H9 (cell line): ENCODE results near the gene TM6SF1. TPM values are rescaled to one million over a fixed set of nuclear protein-coding genes. Genes with fewer than 3 reads are reported as not detected.

ENCODE experiments used
- DNase-seq: peaks from one replicate; pipeline ENCODE4 v3.0.0-alpha.2; 2017
- H2AFZ ChIP-seq: one replicate; pipeline ENCODE4 v1.6.1; 2013; ENCODE audit warnings: mild to moderate bottlenecking, low read length, control low read depth, moderate library complexity
- H2AK5ac ChIP-seq: 2 replicates; pipeline ENCODE4 v1.6.1; 2013; ENCODE audit warnings: low read length, control low read depth, mixed read lengths; ENCODE audit not compliant: insufficient read length
- H2BK120ac ChIP-seq: one replicate; pipeline ENCODE4 v1.6.1; 2013; ENCODE audit warnings: low read depth, mild to moderate bottlenecking, low read length, control low read depth, inconsistent platforms; ENCODE audit not compliant: poor library complexity, severe bottlenecking
- H2BK12ac ChIP-seq: 2 replicates; pipeline ENCODE4 v1.6.1; 2013; ENCODE audit warnings: low read length, control low read depth, mixed read lengths, low read depth; ENCODE audit not compliant: insufficient read length
- H2BK15ac ChIP-seq: 2 replicates; pipeline ENCODE4 v1.6.1; 2013; ENCODE audit warnings: low read depth, low read length, control low read depth
- H2BK20ac ChIP-seq: one replicate; pipeline ENCODE4 v1.6.1; 2013; ENCODE audit warnings: low read depth, mild to moderate bottlenecking, low read length, control low read depth, inconsistent platforms; ENCODE audit not compliant: poor library complexity, severe bottlenecking
- H2BK5ac ChIP-seq: 2 replicates; pipeline ENCODE4 v1.6.1; 2013; ENCODE audit warnings: low read length, control low read depth, mixed read lengths; ENCODE audit not compliant: insufficient read length
- H3K14ac ChIP-seq: 2 replicates; pipeline ENCODE4 v1.6.1; 2013; ENCODE audit warnings: low read length, control low read depth; ENCODE audit not compliant: insufficient read depth
- H3K18ac ChIP-seq: 2 replicates; pipeline ENCODE4 v1.6.1; 2013; ENCODE audit warnings: low read depth, mild to moderate bottlenecking, mixed read lengths, low read length, control low read depth; ENCODE audit not compliant: insufficient read length
- H3K23ac ChIP-seq: 2 replicates; pipeline ENCODE4 v1.6.1; 2013; ENCODE audit warnings: low read length, control low read depth, mixed read lengths, low read depth; ENCODE audit not compliant: insufficient read length
- H3K23me2 ChIP-seq: 2 replicates; pipeline ENCODE4 v1.6.1; 2013; ENCODE audit warnings: low read depth, mild to moderate bottlenecking, mixed read lengths, low read length, control low read depth; ENCODE audit not compliant: insufficient read length, poor library complexity, severe bottlenecking
- H3K27ac ChIP-seq: 2 replicates; pipeline ENCODE4 v1.5.1; 2013; ENCODE audit warnings: low read length, control low read depth, mixed read lengths, low read depth; ENCODE audit not compliant: insufficient read length
- H3K27me3 ChIP-seq: 2 replicates; pipeline ENCODE4 v1.6.1; 2013; ENCODE audit warnings: low read length, control low read depth, inconsistent platforms; ENCODE audit not compliant: insufficient read depth
- H3K4ac ChIP-seq: 2 replicates; pipeline ENCODE4 v1.6.1; 2013; ENCODE audit warnings: low read depth, mild to moderate bottlenecking, control low read depth, inconsistent platforms, low read length, moderate library complexity
- H3K4me1 ChIP-seq: 2 replicates; pipeline ENCODE4 v1.6.1; 2013; ENCODE audit warnings: low read length, control low read depth, inconsistent platforms; ENCODE audit not compliant: insufficient read depth
- H3K4me2 ChIP-seq: 2 replicates; pipeline ENCODE4 v1.6.1; 2013; ENCODE audit warnings: low read length, control low read depth, mixed read lengths; ENCODE audit not compliant: insufficient read length, insufficient read depth
- H3K56ac ChIP-seq: 2 replicates; pipeline ENCODE4 v1.6.1; 2013; ENCODE audit warnings: low read depth, mild to moderate bottlenecking, mixed read lengths, low read length, control low read depth; ENCODE audit not compliant: insufficient read length
- H3K79me1 ChIP-seq: 2 replicates; pipeline ENCODE4 v1.6.1; 2013; ENCODE audit warnings: low read depth, mild to moderate bottlenecking, moderate library complexity, low read length, control low read depth, inconsistent platforms; ENCODE audit not compliant: insufficient read depth, poor library complexity, severe bottlenecking
- H3K79me2 ChIP-seq: 2 replicates; pipeline ENCODE4 v1.6.1; 2013; ENCODE audit warnings: low read length, control low read depth, inconsistent platforms; ENCODE audit not compliant: insufficient read depth
- H3K9ac ChIP-seq: 2 replicates; pipeline ENCODE4 v1.6.1; 2013; ENCODE audit warnings: low read length, control low read depth, mixed read lengths; ENCODE audit not compliant: insufficient read length; ENCODE audit errors: extremely low read depth
- H3K9me3 ChIP-seq: one replicate; pipeline ENCODE4 v1.6.1; 2013; ENCODE audit warnings: low read depth, low read length, inconsistent platforms; ENCODE audit not compliant: control insufficient read depth
- H3T11ph ChIP-seq: one replicate; pipeline ENCODE4 v1.6.1; 2013; ENCODE audit warnings: mild to moderate bottlenecking, low read length, control low read depth, inconsistent platforms
- H4K20me1 ChIP-seq: one replicate; pipeline ENCODE4 v1.6.1; 2013; ENCODE audit not compliant: control insufficient read depth, insufficient read length, insufficient read depth
- H4K5ac ChIP-seq: 2 replicates; pipeline ENCODE4 v1.6.1; 2013; ENCODE audit warnings: low read depth, mild to moderate bottlenecking, mixed read lengths, low read length, control low read depth; ENCODE audit not compliant: insufficient read length
- H4K8ac ChIP-seq: replicated peaks from 2 replicates; pipeline ENCODE4 v1.6.1; 2013; ENCODE audit warnings: low read length, control low read depth, mixed read lengths, low read depth; ENCODE audit not compliant: insufficient read length
- H4K91ac ChIP-seq: 2 replicates; pipeline ENCODE4 v1.6.1; 2013; ENCODE audit warnings: low read depth, mild to moderate bottlenecking, moderate library complexity, mixed read lengths, low read length, control low read depth; ENCODE audit not compliant: insufficient read length
- H3K27ac Mint-ChIP-seq, 3 experiments: 2 replicates in 2 of 3; 3 replicates in 1 of 3; pipeline ENCODE4 v1.8.0; 2020 to 2021; ENCODE audit warnings: mixed read lengths in 3 of 3, mild to moderate bottlenecking in 1 of 3, moderate library complexity in 1 of 3
- H3K27me3 Mint-ChIP-seq: 2 replicates; pipeline ENCODE4 v1.8.0; 2021; ENCODE audit warnings: low read depth, mild to moderate bottlenecking, moderate library complexity, mixed read lengths
- H3K36me3 Mint-ChIP-seq, 3 experiments: 2 replicates in 2 of 3; 3 replicates in 1 of 3; pipeline ENCODE4 v1.8.0; 2020 to 2021; ENCODE audit warnings: low read depth in 3 of 3, mixed read lengths in 3 of 3; ENCODE audit not compliant: insufficient read depth in 1 of 3
- H3K4me1 Mint-ChIP-seq, 2 experiments: 2 replicates each; pipeline ENCODE4 v1.8.0; 2020; ENCODE audit warnings: mixed read lengths in 2 of 2
- H3K4me3 Mint-ChIP-seq, 2 experiments: 2 replicates in 1 of 2; 3 replicates in 1 of 2; pipeline ENCODE4 v1.8.0; 2020 to 2021; ENCODE audit warnings: mild to moderate bottlenecking in 2 of 2, mixed read lengths in 2 of 2, moderate library complexity in 1 of 2
- H3K9me3 Mint-ChIP-seq, 2 experiments: 2 replicates in 1 of 2; 3 replicates in 1 of 2; pipeline ENCODE4 v1.8.0; 2020; ENCODE audit warnings: mild to moderate bottlenecking in 2 of 2, mixed read lengths in 2 of 2, moderate library complexity in 1 of 2
- CTCF ChIP-seq: fragments of 200-600 bp; sonication (generic); conservative IDR thresholded peaks from 3 replicates; pipeline ENCODE4 v1.8.0; 2021; ENCODE audit warnings: antibody characterized with exemption, mild to moderate bottlenecking
- WGBS: extraction: QIAGEN DNeasy Blood & Tissue Kit; methylation state at CpG from one replicate; pipeline ENCODE4 v1.1.7; 2013; ENCODE audit warnings: missing lambda C conversion rate, low lambda C conversion rate, mixed read lengths; ENCODE audit not compliant: insufficient read length; ENCODE audit errors: extremely low coverage; 5-methylcytosine and 5-hydroxymethylcytosine counted together
- total RNA-seq: library from RNA; stranded (reverse); gene quantifications from 2 replicates; pipeline ENCODE4 v1.2.1, GENCODE V29; 2021

TM6SF1 gene
- total RNA-seq, 1 experiment from 2014 or later = 0.96 TPM

- Histone ChIP-seq H3K4ac (no peak overlapping the region), H3K9ac (no peak overlapping the region), H4K20me1 (no peaks in the 10 kb centered on the region), H2AK5ac (no peak overlapping the region), H3K4me2 (no peak overlapping the region), H3K9me3 (no peaks in the 10 kb centered on the region), H2BK12ac (no peak overlapping the region), H4K8ac (no peak overlapping the region), H3K27me3 (no peaks in the 10 kb centered on the region), H3K23me2 (no peaks in the 10 kb centered on the region), H4K5ac (no peak overlapping the region), H2AFZ (no peak overlapping the region), H3K56ac (no peak overlapping the region), H3K18ac (no peak overlapping the region), H2BK5ac (no peak overlapping the region), H3K79me2 (no peaks in the 10 kb centered on the region), H3T11ph (no peak overlapping the region), H3K14ac (no peak overlapping the region), H3K4me1 (no peaks in the 10 kb centered on the region; the same call in 1 of the 2 replicates), H3K79me1 (no peaks in the 10 kb centered on the region), H3K27ac (no peak overlapping the region), H4K91ac (no peak overlapping the region), H3K23ac (no peak overlapping the region), H2BK20ac (no peak overlapping the region), H2BK15ac (no peak overlapping the region), H2BK120ac (no peak overlapping the region)
- H3K9me3 Mint-ChIP-seq = no peaks in the 10 kb centered on the region
- no peak overlapping the region for H3K4me3 Mint-ChIP-seq
- H3K4me1 Mint-ChIP-seq = 0 out of 4 replicates have a peak, but pooled peaks cover 0 to under 1% of the 10 kb centered on the region in 2 experiments
- H3K36me3 Mint-ChIP-seq = no peaks in the 10 kb centered on the region
- H3K27ac Mint-ChIP-seq = no peak overlapping the region
- no CpG with 5 or more reads among the region's 5 CpGs for WGBS
- peaks cover 31% of the 10 kb centered on the region for H3K27me3 Mint-ChIP-seq
- DNase-seq = no peak
- TF ChIP-seq CTCF = no peak
Measured at GRCh38 chr15:83094583-83094982, 12.9 kb upstream of the TM6SF1 start.
